ENCODE results near the gene BRI3BP. TPM values are rescaled to one million over a fixed set of nuclear protein-coding genes. Genes with fewer than 3 reads are reported as not detected.
"Not testable (repeated sequence)": the region's sequence is repeated elsewhere in the genome, so short reads cannot be mapped to it uniquely, and the experiment has no call there.

The BRI3BP gene
- total RNA-seq, 1 donor: 2.2 TPM

GRCh38 chr12:124975276-124975675, 18.2 kb upstream of the BRI3BP start:
- Histone ChIP-seq H3K9me3 (ENCODE audit: low read depth, low read length) (no peaks in the 10 kb centered on the region), H4K20me1 (ENCODE audit: insufficient read depth, low read length) (no peaks in the 10 kb centered on the region), H2AFZ (ENCODE audit: low read length) (no peak overlapping the region), H3K4me3 (ENCODE audit: insufficient read depth, low read length) (no peak overlapping the region), H3K36me3 (ENCODE audit: insufficient read depth, low read length) (peaks cover 48% of the 10 kb centered on the region), H3K27ac (ENCODE audit: low read depth, low read length) (no peak overlapping the region), H3K4me2 (ENCODE audit: insufficient read depth, low read length) (no peak overlapping the region), H3K79me2 (ENCODE audit: insufficient read depth, low read length) (no peaks in the 10 kb centered on the region), H3K4me1 (ENCODE audit: insufficient read depth, low read length) (no peaks in the 10 kb centered on the region), H3K27me3 (ENCODE audit: insufficient read depth, low read length) (no peaks in the 10 kb centered on the region)
- no peak for TF ChIP-seq CTCF (IDR thresholded peaks at IDR 0.05; ENCODE audit: extremely low read depth, low read depth, low read length)
- no peak for DNase-seq (ENCODE audit: insufficient read length, low spot score, missing footprints)

- H3K9me3 ChIP-seq (ENCODE audit: low read depth, low read length): no peaks in the 10 kb centered on the region
- H3K4me1 ChIP-seq (ENCODE audit: insufficient read depth, low read length): no peaks in the 10 kb centered on the region
- no peak overlapping the region for H3K4me3 ChIP-seq (ENCODE audit: insufficient read depth, low read length)
- H3K27me3 ChIP-seq (ENCODE audit: insufficient read depth, low read length): no peaks in the 10 kb centered on the region
- H3K4me2 ChIP-seq (ENCODE audit: insufficient read depth, low read length): no peak overlapping the region
- no peaks in the 10 kb centered on the region for H3K79me2 ChIP-seq (ENCODE audit: insufficient read depth, low read length)
- peak; percentile 45 for DNase-seq (ENCODE audit: insufficient read length, low spot score, missing footprints)
- no peaks in the 10 kb centered on the region for H4K20me1 ChIP-seq (ENCODE audit: insufficient read depth, low read length)
- no peak overlapping the region for H2AFZ ChIP-seq (ENCODE audit: low read length)
- no peak for TF ChIP-seq CTCF (IDR thresholded peaks at IDR 0.05; ENCODE audit: extremely low read depth, low read depth, low read length)
- peaks cover 49% of the 10 kb centered on the region for H3K36me3 ChIP-seq (ENCODE audit: insufficient read depth, low read length)
- H3K27ac ChIP-seq (ENCODE audit: low read depth, low read length): no peak overlapping the region
Measured at GRCh38 chr12:124976999-124977398, 16.4 kb upstream of the BRI3BP start.

- Histone ChIP-seq H3K4me2 (ENCODE audit: insufficient read depth, low read length) (no peak overlapping the region), H3K27ac (ENCODE audit: low read depth, low read length) (no peak overlapping the region), H3K4me1 (ENCODE audit: insufficient read depth, low read length) (no peaks in the 10 kb centered on the region), H4K20me1 (ENCODE audit: insufficient read depth, low read length) (no peaks in the 10 kb centered on the region), H3K4me3 (ENCODE audit: insufficient read depth, low read length) (no peak overlapping the region), H2AFZ (ENCODE audit: low read length) (no peak overlapping the region), H3K36me3 (ENCODE audit: insufficient read depth, low read length) (peaks cover 58% of the 10 kb centered on the region), H3K9me3 (ENCODE audit: low read depth, low read length) (no peaks in the 10 kb centered on the region), H3K79me2 (ENCODE audit: insufficient read depth, low read length) (no peaks in the 10 kb centered on the region), H3K27me3 (ENCODE audit: insufficient read depth, low read length) (no peaks in the 10 kb centered on the region)
- no peak for DNase-seq (ENCODE audit: insufficient read length, low spot score, missing footprints)
- no peak for TF ChIP-seq CTCF (IDR thresholded peaks at IDR 0.05; ENCODE audit: extremely low read depth, low read depth, low read length)
Measured at GRCh38 chr12:124979568-124979967, 13.9 kb upstream of the BRI3BP start.

GRCh38 chr12:124980098-124980892, 13.2 kb upstream of the BRI3BP start:
- peaks cover 62% of the 10 kb centered on the region for H3K36me3 ChIP-seq (ENCODE audit: insufficient read depth, low read length)
- no peaks in the 10 kb centered on the region for H3K9me3 ChIP-seq (ENCODE audit: low read depth, low read length)
- H4K20me1 ChIP-seq (ENCODE audit: insufficient read depth, low read length): no peaks in the 10 kb centered on the region
- no peak overlapping the region for H3K4me3 ChIP-seq (ENCODE audit: insufficient read depth, low read length)
- TF ChIP-seq CTCF (IDR thresholded peaks at IDR 0.05; ENCODE audit: extremely low read depth, low read depth, low read length): no peak
- no peaks in the 10 kb centered on the region for H3K27me3 ChIP-seq (ENCODE audit: insufficient read depth, low read length)
- no peak overlapping the region for H3K27ac ChIP-seq (ENCODE audit: low read depth, low read length)
- no peaks in the 10 kb centered on the region for H3K4me1 ChIP-seq (ENCODE audit: insufficient read depth, low read length)
- no peak overlapping the region for H2AFZ ChIP-seq (ENCODE audit: low read length)
- no peak for DNase-seq (ENCODE audit: insufficient read length, low spot score, missing footprints)
- no peaks in the 10 kb centered on the region for H3K79me2 ChIP-seq (ENCODE audit: insufficient read depth, low read length)
- H3K4me2 ChIP-seq (ENCODE audit: insufficient read depth, low read length): no peak overlapping the region

- H2AFZ ChIP-seq (ENCODE audit: low read length); H3K4me1 ChIP-seq (ENCODE audit: insufficient read depth, low read length); H4K20me1 ChIP-seq (ENCODE audit: insufficient read depth, low read length): not testable (repeated sequence)
Measured at GRCh38 chr12:124986876-124987275, 6.6 kb upstream of the BRI3BP start.

More at GRCh38 chr12:124986876-124987275, 6.6 kb upstream of the BRI3BP start:
- H3K4me2 ChIP-seq (ENCODE audit: insufficient read depth, low read length); H3K27ac ChIP-seq (ENCODE audit: low read depth, low read length); DNase-seq (ENCODE audit: insufficient read length, low spot score, missing footprints); H3K27me3 ChIP-seq (ENCODE audit: insufficient read depth, low read length); H3K9me3 ChIP-seq (ENCODE audit: low read depth, low read length); H3K4me3 ChIP-seq (ENCODE audit: insufficient read depth, low read length): not testable (repeated sequence)
- peaks cover 18% of the 10 kb centered on the region for H3K79me2 ChIP-seq (ENCODE audit: insufficient read depth, low read length)
- H3K36me3 ChIP-seq (ENCODE audit: insufficient read depth, low read length): peaks cover 25% of the 10 kb centered on the region
